GM21390 (cell line): ENCODE results near the gene NBPF3.
"Not testable (repeated sequence)": the region's sequence is repeated elsewhere in the genome, so short reads cannot be mapped to it uniquely, and the experiment has no call there.

Experiments
- ATAC-seq: cut with Tn5 transposase; IDR thresholded peaks from one replicate; pipeline ENCODE4 v1.9.1; 2021; ENCODE audit not compliant: unreplicated experiment

Gene NBPF3

DNA sequence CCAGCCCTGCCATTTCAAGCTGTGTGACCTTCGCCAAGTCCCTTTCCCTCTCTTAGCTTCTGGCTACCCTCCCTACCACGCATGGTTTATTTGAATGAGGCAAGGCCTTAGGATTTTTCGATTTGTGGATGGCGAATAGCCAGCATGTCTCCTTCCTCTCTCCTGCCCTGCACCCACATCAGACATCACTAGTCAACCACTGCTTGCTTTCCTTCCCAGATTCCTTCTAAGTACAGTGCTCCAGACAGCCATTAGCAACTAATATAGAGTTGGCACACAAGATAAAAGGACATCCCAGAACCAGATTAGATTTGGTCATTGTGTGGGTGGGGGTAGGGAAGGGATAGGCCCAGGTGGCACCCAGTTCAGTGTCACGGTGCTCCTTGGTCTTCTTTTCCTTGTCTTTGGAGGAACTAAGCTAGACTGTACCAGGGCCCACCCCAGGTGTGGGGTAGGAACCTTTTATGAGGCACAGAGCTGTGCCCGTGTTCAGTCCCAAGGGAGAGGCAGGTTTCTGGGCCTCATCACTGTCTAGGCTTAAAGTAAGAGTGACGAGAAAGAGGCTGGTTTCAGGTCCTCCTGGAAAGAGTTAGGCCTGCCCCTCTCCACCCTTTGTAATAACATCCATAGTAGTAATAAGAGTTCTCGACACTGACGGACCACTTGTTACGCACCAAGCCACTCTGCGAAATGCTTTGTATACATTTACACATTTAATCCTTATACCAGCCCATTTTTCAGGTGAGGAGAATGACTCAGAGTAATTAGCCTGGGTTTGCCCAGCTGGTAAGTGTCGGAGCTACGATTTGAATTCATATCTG, 77.9 kb downstream of the NBPF3 start:
- no peak for ATAC-seq

- no peak for ATAC-seq
These were observed 79.0 kb downstream of the NBPF3 start for GRCh38 chr1:21518774-21519455.

- ATAC-seq = not testable (repeated sequence)
These were observed 79.6 kb downstream of the NBPF3 start for GRCh38 chr1:21519486-21520070.

GRCh38 chr1:21520899-21521716, 81.2 kb downstream of the NBPF3 start:
- ATAC-seq = no peak

GRCh38 chr1:21521717-21522060, 81.8 kb downstream of the NBPF3 start:
- ATAC-seq = no peak

DNA sequence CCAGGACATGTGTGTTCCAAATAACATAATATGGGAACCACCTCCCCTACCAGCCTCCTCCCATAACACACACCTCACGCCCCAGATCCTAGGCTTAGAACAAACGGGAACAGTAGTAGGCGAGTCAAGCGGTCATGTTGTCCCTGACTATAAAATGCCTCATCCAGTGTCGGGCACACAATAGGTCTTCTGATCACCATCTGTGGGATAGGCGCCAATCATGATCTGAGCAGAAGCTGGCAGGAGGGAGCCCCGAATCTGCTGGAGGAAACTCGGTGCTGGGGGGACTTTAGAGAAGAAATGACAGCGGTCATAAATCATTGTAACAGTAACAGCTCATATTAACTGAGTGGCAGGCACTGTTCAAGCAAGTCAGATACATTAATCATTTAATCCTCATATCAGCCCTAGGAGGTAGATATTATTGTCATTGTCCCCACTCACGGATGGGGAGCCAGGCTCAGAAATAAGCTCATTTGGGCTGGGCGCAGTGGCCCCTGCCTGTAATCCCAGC, 82.6 kb downstream of the NBPF3 start:
- ATAC-seq = no peak

- ATAC-seq = no peak
These were observed 83.4 kb downstream of the NBPF3 start for GRCh38 chr1:21523297-21523813.

GRCh38 chr1:21524220-21524619, 84.3 kb downstream of the NBPF3 start:
- ATAC-seq = no peak

DNA sequence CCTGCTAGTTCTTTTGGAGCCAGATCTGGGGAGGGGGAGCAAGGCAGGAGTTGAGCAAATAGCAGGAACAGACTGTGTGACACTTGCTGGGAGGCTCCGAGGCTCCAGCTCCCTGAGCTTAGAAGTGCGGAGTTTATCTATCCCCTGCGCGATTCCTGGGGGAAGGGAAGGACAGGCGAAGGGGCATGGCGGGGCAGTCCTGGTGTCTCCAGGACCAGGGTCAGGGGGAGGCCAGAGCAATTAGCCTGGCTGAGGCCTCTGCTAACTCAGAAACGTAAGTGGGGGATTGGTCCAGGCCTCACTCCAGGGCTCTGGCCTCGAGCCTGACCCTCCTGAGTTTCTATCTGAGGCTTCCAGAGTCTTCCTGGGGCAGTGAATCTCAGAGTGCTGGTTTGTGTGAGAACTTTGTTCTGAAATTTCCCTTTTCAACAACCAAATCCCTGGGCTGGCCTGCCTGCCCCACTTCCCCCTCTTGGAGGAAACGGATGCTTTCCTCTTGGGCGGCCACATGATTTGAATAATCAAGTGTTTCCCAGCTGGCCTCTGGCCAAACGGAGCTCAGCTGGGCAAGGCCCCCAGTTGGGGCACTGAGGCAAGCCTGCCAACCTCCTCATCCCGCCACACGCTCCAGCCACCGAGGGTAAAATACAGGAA, 84.9 kb downstream of the NBPF3 start:
- no peak for ATAC-seq

- ATAC-seq = no peak
These were observed 85.4 kb downstream of the NBPF3 start for GRCh38 chr1:21525340-21525717.

DNA sequence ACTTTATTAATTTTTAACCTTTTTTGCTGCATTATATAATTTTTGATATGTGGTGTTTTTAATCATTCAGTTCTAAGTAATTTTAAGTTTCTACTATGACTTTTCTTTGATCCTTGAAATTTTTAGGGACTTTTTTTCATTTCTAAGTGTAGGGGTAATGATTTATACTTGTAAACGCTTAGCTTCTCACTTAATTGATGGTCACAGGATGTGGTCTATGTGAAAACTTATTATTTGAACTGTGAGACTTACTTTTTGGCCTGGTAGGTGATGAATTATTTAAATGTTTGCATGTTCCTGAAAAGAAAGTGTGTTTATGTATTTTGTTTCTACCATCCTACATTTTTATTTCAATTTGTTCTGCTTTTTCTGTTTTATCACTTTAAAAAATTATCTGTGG, 86.5 kb downstream of the NBPF3 start:
- ATAC-seq = no peak

DNA sequence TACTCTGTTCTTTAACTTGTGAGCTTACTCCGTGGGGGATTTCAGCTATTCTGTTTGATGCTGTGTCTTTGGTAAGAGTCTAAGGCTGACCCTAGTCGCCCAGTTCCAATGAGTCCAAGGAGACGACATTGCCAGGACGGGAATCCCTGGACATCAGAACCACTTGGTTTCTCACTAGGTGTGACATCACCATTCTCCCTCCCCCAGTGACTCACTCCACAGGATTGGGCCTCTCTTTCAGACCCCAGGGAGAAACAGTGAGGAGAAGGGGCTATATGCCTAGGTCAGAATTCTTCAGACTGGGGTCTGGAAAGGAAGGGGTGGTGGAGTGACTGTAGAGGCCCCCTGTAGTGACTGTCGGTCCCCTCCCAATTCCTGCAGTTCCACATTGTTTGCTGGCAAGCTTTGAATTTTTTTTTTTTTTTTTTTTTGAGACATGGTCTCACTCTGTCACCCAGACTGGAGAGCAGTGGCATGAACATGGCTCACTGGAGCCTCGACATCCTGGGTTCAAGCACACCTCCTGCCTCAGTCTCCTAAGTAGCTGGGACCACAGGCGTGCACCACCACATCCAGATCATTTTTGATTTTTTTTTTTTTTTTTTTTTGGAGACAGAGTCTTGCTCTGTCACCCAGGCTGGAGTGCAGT, 90.6 kb downstream of the NBPF3 start:
- no peak for ATAC-seq

DNA sequence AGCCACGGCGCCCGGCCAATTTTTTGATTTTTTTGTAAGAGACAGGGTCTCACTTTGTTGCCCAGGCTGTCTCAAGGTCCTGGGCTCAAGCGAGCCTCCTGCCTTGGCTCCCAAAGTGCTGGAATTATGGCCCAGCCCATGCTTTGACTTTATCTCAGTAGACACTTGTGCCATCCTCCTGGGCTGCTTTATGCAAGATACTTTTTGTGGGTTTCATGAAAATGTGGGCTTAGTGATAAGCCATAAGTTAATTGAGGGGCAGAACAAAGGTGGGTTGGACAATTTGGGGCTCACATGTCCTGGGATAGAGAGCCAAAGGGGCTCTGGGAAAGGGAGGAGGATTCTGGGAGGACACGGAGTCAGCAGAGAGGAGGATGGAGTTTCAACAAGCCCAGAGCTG, 91.3 kb downstream of the NBPF3 start:
- ATAC-seq = no peak

- ATAC-seq = no peak
These were observed 92.6 kb downstream of the NBPF3 start for GRCh38 chr1:21532496-21532895.

DNA sequence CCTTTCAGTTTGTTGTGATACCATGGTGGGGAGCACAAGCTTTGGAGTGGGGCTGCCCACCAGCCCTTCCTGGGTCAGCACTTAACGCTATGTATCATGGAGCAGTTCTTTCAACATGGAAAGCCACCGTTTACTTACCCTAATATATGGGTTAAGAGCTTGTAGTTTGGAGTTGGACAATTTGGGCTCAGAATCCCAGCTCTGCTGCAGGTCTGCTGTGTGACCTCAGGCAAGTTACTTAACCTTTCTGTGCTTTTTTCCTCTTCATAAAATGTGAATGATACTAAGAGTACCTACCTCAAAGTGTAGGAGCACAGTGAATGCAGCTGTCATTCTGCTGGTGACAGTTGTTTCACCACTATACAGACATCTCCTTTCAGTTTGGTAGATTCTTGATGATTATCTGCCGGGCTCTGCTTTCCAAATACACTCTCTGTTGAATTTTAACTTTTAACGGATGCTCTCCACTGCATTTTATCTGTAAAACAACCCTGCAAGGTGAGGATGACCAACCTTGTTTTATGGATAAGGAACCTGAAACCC, 93.1 kb downstream of the NBPF3 start:
- ATAC-seq = no peak

- ATAC-seq = no peak
These were observed 94.2 kb downstream of the NBPF3 start for GRCh38 chr1:21534146-21534545.
